H1 (cell line): ENCODE measurements around the gene ACER3. TPM values are rescaled to one million over a fixed set of nuclear protein-coding genes. Genes with fewer than 3 reads are reported as not detected.

Experiments
- BCL11A ChIP-seq, 2 experiments: IDR thresholded peaks; one replicate each; pipeline ENCODE4 v1.6.1; 2011; ENCODE audit warnings: low read depth in 2 of 2, low read length in 2 of 2, mild to moderate bottlenecking in 2 of 2
- CBX8 ChIP-seq: fragments of 300-800, 300-1000 bp; sonication (generic); IDR thresholded peaks from 2 replicates; pipeline ENCODE4 v1.7.1; 2016; ENCODE audit warnings: low read depth, low read length, borderline replicate concordance
- FOSL1 ChIP-seq: IDR thresholded peaks from 2 replicates; pipeline ENCODE4 v1.6.1; 2011; ENCODE audit warnings: mild to moderate bottlenecking, low read depth, low read length, moderate library complexity; ENCODE audit not compliant: insufficient read depth
- GTF2F1 ChIP-seq: IDR thresholded peaks from 2 replicates; pipeline ENCODE4 v1.6.1; 2012; ENCODE audit warnings: low read depth, low read length, improper control_type of control experiment, borderline replicate concordance
- RAD21 ChIP-seq, 2 experiments: IDR thresholded peaks in 1 of 2; conservative IDR thresholded peaks in 1 of 2; 2 replicates each; pipeline ENCODE4 v1.6.1; 2011; ENCODE audit warnings: low read depth in 2 of 2, low read length in 2 of 2, improper control_type of control experiment in 1 of 2, inconsistent platforms in 1 of 2, mild to moderate bottlenecking in 1 of 2, moderate library complexity in 1 of 2
- polyA plus RNA-seq, 7 experiments: library from polyadenylated mRNA; depleted of rRNA in 3 of 7; stranded (reverse) in 5 of 7; unstranded in 2 of 7; fragments of >200 nt in 5 of 7; fragments of 200-250 nt in 2 of 7; gene quantifications; 1 replicate in 5 of 7; 2 replicates in 1 of 7; 4 replicates in 1 of 7; pipeline versions ENCODE4 v1.2.1 to v1.2.3, GENCODE V29; 2011 to 2013; ENCODE audit warnings: missing spikeins in 2 of 7, mixed read lengths in 2 of 7
- total RNA-seq: library from RNA; stranded (reverse); fragmentation: NEBNext Ultra II Directional; extraction: Animal tissue kit (Norgen Biotek cat#: 25700); gene quantifications from 2 replicates; pipeline ENCODE4 v1.2.1, GENCODE V29; 2021

The ACER3 gene
- total and polyA plus RNA-seq, 2 of the 8 experiments (the other 6 are each of a cell fraction or from before 2014, with no cell fraction given): 5.7 to 16.2 TPM

DNA sequence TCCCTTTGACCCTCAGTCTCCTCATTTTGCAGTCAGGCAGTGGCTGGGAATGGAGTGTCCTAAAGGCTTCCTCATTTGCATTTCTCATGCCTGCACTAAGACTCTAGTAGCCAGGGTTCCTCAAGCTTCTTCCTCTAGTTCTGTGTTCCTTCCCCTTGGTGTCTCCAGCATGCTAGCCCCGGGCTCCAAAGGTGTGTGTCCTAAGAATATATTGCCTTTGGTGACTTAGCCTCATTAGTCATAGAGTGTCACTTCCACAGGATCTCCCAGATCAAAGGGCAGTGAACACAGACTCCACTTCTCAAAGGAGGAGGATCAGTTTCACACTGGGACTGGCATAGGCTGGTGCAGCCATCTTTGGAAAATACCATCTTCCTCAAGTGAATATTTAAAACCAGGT lies 21.4 kb upstream of the ACER3 start (continued):
- no peak for TF ChIP-seq BCL11A (IDR thresholded peaks at IDR 0.05; ENCODE audit: low read depth in 2 of 2, low read length in 2 of 2)
- TF ChIP-seq FOSL1: no peak
- no peak for TF ChIP-seq CBX8
- TF ChIP-seq GTF2F1: no peak
- no peak for TF ChIP-seq RAD21 (IDR thresholded peaks at IDR 0.05 in 1 of 2, conservative IDR thresholded peaks at IDR 0.05 in 1 of 2; ENCODE audit: low read depth in 2 of 2, low read length in 2 of 2)
